ENCODE results near the gene INSIG2.

INSIG2 gene

DNA sequence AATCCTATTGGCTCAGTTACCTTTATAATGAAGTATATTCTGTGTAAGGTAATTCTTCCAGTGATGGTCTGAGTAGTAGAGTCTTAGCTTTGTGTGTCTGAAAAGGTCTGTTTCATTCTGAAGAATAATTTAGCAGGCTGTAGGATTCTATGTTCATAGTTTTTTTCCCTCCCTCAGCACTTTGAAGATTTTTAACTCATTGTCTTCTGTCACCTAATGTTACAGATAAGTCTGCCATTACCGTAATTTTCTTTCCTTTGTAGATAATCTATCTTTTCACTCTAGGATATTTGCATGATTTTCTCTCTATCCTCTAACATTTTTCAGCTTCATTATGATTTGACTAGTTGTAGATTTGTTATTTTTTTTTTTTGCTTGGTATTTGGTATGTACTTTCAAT is 22.7 kb downstream of the INSIG2 start:
- ChIA-PET CTCF (no interaction called here), POLR2A (no interaction called here)
- no CpG with 5 or more reads among the region's 1 CpG for WGBS (ENCODE audit: insufficient coverage)
- Histone ChIP-seq H3K4me1 (ENCODE audit: control extremely low read depth in 1 of 4, control insufficient read depth in 4 of 4, insufficient read depth in 4 of 4, low read length in 3 of 4) (peaks cover 0 to 18% (median 6%) of the 10 kb centered on the region in 4 experiments), H3K27me3 (replicated peaks in 2 of 5; ENCODE audit: control insufficient read depth in 4 of 5, insufficient read depth in 5 of 5, low read length in 4 of 5) (no peaks in the 10 kb centered on the region), H3K36me3 (ENCODE audit: control insufficient read depth in 4 of 4, insufficient read depth in 4 of 4, low read length in 3 of 4) (peaks cover 2 to 13% (median 5%) of the 10 kb centered on the region in 4 experiments), H3K9me3 (ENCODE audit: control extremely low read depth in 1 of 5, control insufficient read depth in 4 of 5, insufficient read depth in 2 of 5, low read depth in 1 of 5, low read length in 4 of 5) (no peaks in the 10 kb centered on the region), H3K4me3 (ENCODE audit: control insufficient read depth in 1 of 7, extremely low read depth in 1 of 7, insufficient read depth in 4 of 7, low read depth in 2 of 7, low read length in 6 of 7) (no peak overlapping the region), H3K27ac (ENCODE audit: insufficient read depth in 1 of 2, low read depth in 1 of 2, low read length in 2 of 2, poor library complexity in 1 of 2, severe bottlenecking in 2 of 2) (no peak overlapping the region)
- no peak for DNase-seq

DNA sequence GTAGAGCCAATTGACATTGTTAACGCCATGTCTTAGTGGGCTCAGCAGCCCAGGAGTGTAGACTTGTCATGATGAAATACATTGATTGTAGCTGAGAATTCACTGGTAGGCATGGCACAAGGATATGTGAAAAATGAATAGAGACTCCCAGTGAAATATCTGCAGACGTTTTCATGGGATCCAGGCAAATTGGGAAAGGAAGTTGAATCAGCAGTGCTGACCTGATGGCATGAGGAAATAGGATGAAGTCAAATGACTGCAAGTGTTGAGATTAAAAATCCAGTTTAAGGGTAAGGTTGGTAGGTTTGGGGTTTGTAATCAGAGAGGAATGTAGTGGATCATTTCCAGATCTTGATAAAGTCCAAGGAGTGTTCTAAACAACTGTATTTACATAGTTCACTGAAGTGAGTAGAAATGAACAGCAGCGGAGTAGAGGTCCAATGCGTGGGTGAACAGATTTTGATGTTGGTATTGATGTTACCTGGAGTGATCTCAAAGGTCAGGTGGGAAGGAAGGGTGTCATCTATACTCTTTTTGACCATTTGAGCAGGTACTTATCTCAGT is 24.6 kb downstream of the INSIG2 start:
- POLR2A ChIA-PET, result no interaction called here
- no peak overlapping the region for H3K4me3 ChIP-seq (ENCODE audit: control insufficient read depth in 1 of 7, extremely low read depth in 1 of 7, insufficient read depth in 4 of 7, low read depth in 2 of 7, low read length in 6 of 7)
- peaks cover 0 to 8% (median 2%) of the 10 kb centered on the region in 4 experiments for H3K4me1 ChIP-seq (ENCODE audit: control extremely low read depth in 1 of 4, control insufficient read depth in 4 of 4, insufficient read depth in 4 of 4, low read length in 3 of 4)
- no peak overlapping the region for H3K27ac ChIP-seq (ENCODE audit: insufficient read depth in 1 of 2, low read depth in 1 of 2, low read length in 2 of 2, poor library complexity in 1 of 2, severe bottlenecking in 2 of 2)
- no peaks in the 10 kb centered on the region for H3K9me3 ChIP-seq (ENCODE audit: control extremely low read depth in 1 of 5, control insufficient read depth in 4 of 5, insufficient read depth in 2 of 5, low read depth in 1 of 5, low read length in 4 of 5)
- DNase-seq, result no peak
- 95% methylated on average over 4 of the region's 4 CpGs for WGBS (ENCODE audit: insufficient coverage)
- H3K27me3 ChIP-seq (replicated peaks in 2 of 5; ENCODE audit: control insufficient read depth in 4 of 5, insufficient read depth in 5 of 5, low read length in 4 of 5), result no peaks in the 10 kb centered on the region
- H3K36me3 ChIP-seq (ENCODE audit: control insufficient read depth in 4 of 4, insufficient read depth in 4 of 4, low read length in 3 of 4), result peaks cover 2 to 13% (median 5%) of the 10 kb centered on the region in 4 experiments
- CTCF ChIA-PET, result no interaction called here

DNA sequence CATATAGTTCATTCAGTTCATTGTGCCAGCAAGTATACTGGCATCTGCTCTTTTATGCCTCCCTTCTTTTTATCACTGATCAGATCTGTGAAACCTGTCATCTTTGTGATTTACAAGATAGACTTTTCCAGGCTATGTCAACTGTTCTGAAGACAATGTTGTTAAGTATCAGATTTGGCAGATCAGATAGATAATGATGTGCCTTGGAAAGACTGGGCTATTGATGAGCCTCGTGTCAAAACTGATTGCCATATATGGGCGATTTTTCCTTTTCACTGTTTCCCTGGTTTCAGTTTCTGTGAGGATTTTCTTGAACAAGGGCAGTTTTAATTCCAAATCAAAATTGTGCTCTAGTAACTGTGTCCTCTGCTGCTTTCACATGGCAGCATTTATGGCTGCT is 26.6 kb downstream of the INSIG2 start:
- CTCF ChIA-PET, result interaction anchor here (1.4 kb wide), 1 partner anchor 10 kb away, joined by 4 read pairs; no protein-coding TSS in a partner anchor

DNA sequence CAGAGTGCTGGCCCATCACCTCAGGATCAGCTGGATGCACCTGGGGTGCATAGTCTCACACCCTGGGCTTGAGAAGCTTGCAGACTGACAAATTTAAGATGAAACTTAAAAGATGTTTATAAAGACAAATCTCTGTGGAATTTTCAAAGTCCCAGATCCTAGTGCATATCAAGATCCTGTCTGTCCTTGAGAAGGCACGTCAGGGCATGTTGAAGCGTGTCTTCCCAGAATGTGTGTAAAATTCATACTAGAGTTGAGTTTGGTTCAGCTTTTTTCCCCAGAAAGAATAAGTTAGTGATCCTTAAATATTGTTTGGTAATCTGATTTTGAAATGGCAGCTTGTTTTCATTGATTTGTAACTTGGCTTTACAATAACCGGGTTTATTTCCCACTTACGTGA is 27.5 kb downstream of the INSIG2 start:
- WGBS (ENCODE audit: insufficient coverage), result 96% methylated on average over 4 of the region's 4 CpGs
- no peak overlapping the region for H3K4me3 ChIP-seq (ENCODE audit: control insufficient read depth in 1 of 7, extremely low read depth in 1 of 7, insufficient read depth in 4 of 7, low read depth in 2 of 7, low read length in 6 of 7)
- POLR2A ChIA-PET, result no interaction called here
- no peak overlapping the region for H3K27ac ChIP-seq (ENCODE audit: insufficient read depth in 1 of 2, low read depth in 1 of 2, low read length in 2 of 2, poor library complexity in 1 of 2, severe bottlenecking in 2 of 2)
- H3K36me3 ChIP-seq (ENCODE audit: control insufficient read depth in 4 of 4, insufficient read depth in 4 of 4, low read length in 3 of 4), result peaks cover 0 to 5% (median 0%) of the 10 kb centered on the region in 4 experiments
- no peaks in the 10 kb centered on the region for H3K27me3 ChIP-seq (replicated peaks in 2 of 5; ENCODE audit: control insufficient read depth in 4 of 5, insufficient read depth in 5 of 5, low read length in 4 of 5)
- no peaks in the 10 kb centered on the region for H3K9me3 ChIP-seq (ENCODE audit: control extremely low read depth in 1 of 5, control insufficient read depth in 4 of 5, insufficient read depth in 2 of 5, low read depth in 1 of 5, low read length in 4 of 5)
- DNase-seq, result no peak
- peaks cover 4 to 29% (median 20%) of the 10 kb centered on the region in 4 experiments for H3K4me1 ChIP-seq (ENCODE audit: control extremely low read depth in 1 of 4, control insufficient read depth in 4 of 4, insufficient read depth in 4 of 4, low read length in 3 of 4)
- CTCF ChIA-PET, result no interaction called here

More for the DNA sequence above, 26.6 kb downstream of the INSIG2 start:
- no peak for DNase-seq
- POLR2A ChIA-PET, result no interaction called here
- Histone ChIP-seq H3K4me3 (ENCODE audit: control insufficient read depth in 1 of 7, extremely low read depth in 1 of 7, insufficient read depth in 4 of 7, low read depth in 2 of 7, low read length in 6 of 7) (no peak overlapping the region), H3K27me3 (replicated peaks in 2 of 5; ENCODE audit: control insufficient read depth in 4 of 5, insufficient read depth in 5 of 5, low read length in 4 of 5) (no peaks in the 10 kb centered on the region), H3K27ac (ENCODE audit: insufficient read depth in 1 of 2, low read depth in 1 of 2, low read length in 2 of 2, poor library complexity in 1 of 2, severe bottlenecking in 2 of 2) (no peak overlapping the region), H3K4me1 (ENCODE audit: control extremely low read depth in 1 of 4, control insufficient read depth in 4 of 4, insufficient read depth in 4 of 4, low read length in 3 of 4) (peaks cover 4 to 24% (median 19%) of the 10 kb centered on the region in 4 experiments), H3K9me3 (ENCODE audit: control extremely low read depth in 1 of 5, control insufficient read depth in 4 of 5, insufficient read depth in 2 of 5, low read depth in 1 of 5, low read length in 4 of 5) (no peaks in the 10 kb centered on the region), H3K36me3 (ENCODE audit: control insufficient read depth in 4 of 4, insufficient read depth in 4 of 4, low read length in 3 of 4) (peaks cover 0 to 5% (median 1%) of the 10 kb centered on the region in 4 experiments)
- 93% methylated on average over 2 of the region's 2 CpGs for WGBS (ENCODE audit: insufficient coverage)

DNA sequence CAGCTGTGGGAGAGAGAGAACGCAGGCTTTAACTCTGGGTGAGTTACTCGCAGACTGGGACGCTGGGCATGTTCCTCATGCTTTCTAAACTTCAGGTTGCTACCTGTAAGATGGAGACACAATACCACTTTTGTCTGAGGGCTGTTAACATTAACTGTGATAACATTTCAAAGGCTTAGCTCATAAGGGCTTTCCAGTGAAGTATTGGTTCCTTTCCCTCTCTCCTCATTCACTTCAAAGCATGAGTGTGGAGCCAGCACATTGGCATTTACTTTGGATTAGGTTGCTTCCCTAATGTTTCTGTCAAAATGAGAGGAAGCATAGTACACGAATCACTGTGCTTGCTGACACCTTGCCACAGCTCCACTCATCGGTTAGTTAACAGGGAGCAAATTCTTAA is 30.2 kb downstream of the INSIG2 start:
- Histone ChIP-seq H3K9me3 (ENCODE audit: control extremely low read depth in 1 of 5, control insufficient read depth in 4 of 5, insufficient read depth in 2 of 5, low read depth in 1 of 5, low read length in 4 of 5) (no peaks in the 10 kb centered on the region), H3K27ac (ENCODE audit: insufficient read depth in 1 of 2, low read depth in 1 of 2, low read length in 2 of 2, poor library complexity in 1 of 2, severe bottlenecking in 2 of 2) (no peak overlapping the region), H3K4me3 (ENCODE audit: control insufficient read depth in 1 of 7, extremely low read depth in 1 of 7, insufficient read depth in 4 of 7, low read depth in 2 of 7, low read length in 6 of 7) (peak overlapping the region in 1 of 7 experiments; percentile 40), H3K27me3 (replicated peaks in 2 of 5; ENCODE audit: control insufficient read depth in 4 of 5, insufficient read depth in 5 of 5, low read length in 4 of 5) (no peaks in the 10 kb centered on the region), H3K36me3 (ENCODE audit: control insufficient read depth in 4 of 4, insufficient read depth in 4 of 4, low read length in 3 of 4) (no peaks in the 10 kb centered on the region), H3K4me1 (ENCODE audit: control extremely low read depth in 1 of 4, control insufficient read depth in 4 of 4, insufficient read depth in 4 of 4, low read length in 3 of 4) (peaks cover 13 to 56% (median 34%) of the 10 kb centered on the region in 4 experiments)
- WGBS (ENCODE audit: insufficient coverage), result 26% methylated on average over 3 of the region's 5 CpGs
- ChIA-PET POLR2A (no interaction called here), CTCF (interaction anchor here (1.7 kb wide), 1 partner anchor 72 kb away, joined by 5 read pairs; no protein-coding TSS in a partner anchor)
- DNase-seq, result peak in 1 of 3 donors; percentile 45

DNA sequence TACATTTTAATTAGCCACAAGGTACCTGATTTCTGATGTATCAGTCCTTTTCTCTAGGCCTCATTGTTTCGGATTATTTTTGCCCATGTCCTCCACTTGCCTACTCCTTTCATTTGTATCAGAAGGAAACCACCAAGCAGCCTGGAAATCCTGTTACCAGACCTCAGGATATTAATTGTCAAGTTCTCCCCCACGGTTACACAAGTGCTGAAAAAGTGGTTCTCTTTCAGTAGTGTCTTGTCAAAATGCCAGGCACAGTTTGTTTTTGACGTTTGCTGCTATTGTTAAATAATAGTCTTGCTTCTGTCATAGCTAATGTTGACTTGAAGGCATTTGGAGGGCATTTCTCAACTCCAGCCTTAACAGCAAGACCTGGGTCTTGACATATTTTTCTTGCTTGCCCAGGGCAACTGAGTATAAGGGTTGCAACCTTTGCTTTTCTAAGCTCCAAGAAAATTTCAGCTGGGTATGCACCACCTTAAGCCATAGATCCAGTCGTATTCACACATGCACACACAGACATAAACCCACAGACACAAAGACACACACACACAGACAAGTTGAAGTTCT is 31.0 kb downstream of the INSIG2 start:
- Histone ChIP-seq H3K9me3 (ENCODE audit: control extremely low read depth in 1 of 5, control insufficient read depth in 4 of 5, insufficient read depth in 2 of 5, low read depth in 1 of 5, low read length in 4 of 5) (no peaks in the 10 kb centered on the region), H3K27me3 (replicated peaks in 2 of 5; ENCODE audit: control insufficient read depth in 4 of 5, insufficient read depth in 5 of 5, low read length in 4 of 5) (no peaks in the 10 kb centered on the region), H3K4me1 (ENCODE audit: control extremely low read depth in 1 of 4, control insufficient read depth in 4 of 4, insufficient read depth in 4 of 4, low read length in 3 of 4) (peaks cover 13 to 63% (median 38%) of the 10 kb centered on the region in 4 experiments), H3K4me3 (ENCODE audit: control insufficient read depth in 1 of 7, extremely low read depth in 1 of 7, insufficient read depth in 4 of 7, low read depth in 2 of 7, low read length in 6 of 7) (peak overlapping the region in 1 of 7 experiments; percentile 40), H3K27ac (ENCODE audit: insufficient read depth in 1 of 2, low read depth in 1 of 2, low read length in 2 of 2, poor library complexity in 1 of 2, severe bottlenecking in 2 of 2) (no peak overlapping the region), H3K36me3 (ENCODE audit: control insufficient read depth in 4 of 4, insufficient read depth in 4 of 4, low read length in 3 of 4) (no peaks in the 10 kb centered on the region)
- POLR2A ChIA-PET, result no interaction called here
- CTCF ChIA-PET, result interaction anchor here (1.7 kb wide), 1 partner anchor 73 kb away, joined by 5 read pairs; no protein-coding TSS in a partner anchor
- DNase-seq, result peak; percentile 35 to 80 (median 72)
- WGBS (ENCODE audit: insufficient coverage), result 8% methylated on average over 4 of the region's 4 CpGs

DNA sequence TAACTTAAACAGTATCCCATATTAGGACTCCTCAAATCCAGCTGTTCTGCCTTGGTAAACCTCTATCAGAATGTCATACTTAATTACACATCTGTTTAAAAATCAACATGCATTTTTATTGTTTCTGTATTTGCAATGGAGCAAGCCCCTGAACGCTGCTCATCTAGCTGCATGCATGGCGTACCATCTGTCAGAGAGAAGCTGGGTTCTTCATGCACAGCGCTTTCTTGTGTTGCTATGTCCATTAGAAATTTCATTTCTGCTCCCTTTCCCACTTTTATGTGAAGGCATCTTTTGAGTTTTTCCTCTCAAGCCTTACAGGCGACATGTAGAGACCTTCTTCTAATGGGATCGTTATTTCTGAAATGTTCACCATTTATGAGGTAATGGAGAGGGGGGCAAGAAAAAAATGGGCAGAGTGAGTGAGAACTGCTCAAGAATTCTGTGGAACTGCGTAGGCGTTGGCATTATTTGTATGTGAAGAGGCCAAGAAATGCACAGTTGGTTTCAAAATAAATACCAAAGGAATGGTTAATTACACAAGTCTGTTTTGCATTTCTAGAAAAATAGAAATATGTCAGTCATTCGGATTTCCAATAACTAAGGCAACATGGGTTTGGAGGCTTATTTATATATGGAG is 31.6 kb downstream of the INSIG2 start:
- CTCF ChIA-PET, result interaction anchor here (1.7 kb wide), 1 partner anchor 73 kb away, joined by 5 read pairs; no protein-coding TSS in a partner anchor
- H3K27me3 ChIP-seq (replicated peaks in 2 of 5; ENCODE audit: control insufficient read depth in 4 of 5, insufficient read depth in 5 of 5, low read length in 4 of 5), result no peaks in the 10 kb centered on the region
- WGBS (ENCODE audit: insufficient coverage), result 98% methylated on average over 6 of the region's 8 CpGs

More for the DNA sequence above, 31.6 kb downstream of the INSIG2 start:
- POLR2A ChIA-PET, result no interaction called here
- no peak for DNase-seq
- H3K4me1 ChIP-seq (ENCODE audit: control extremely low read depth in 1 of 4, control insufficient read depth in 4 of 4, insufficient read depth in 4 of 4, low read length in 3 of 4), result peaks cover 13 to 66% (median 41%) of the 10 kb centered on the region in 4 experiments
- no peaks in the 10 kb centered on the region for H3K36me3 ChIP-seq (ENCODE audit: control insufficient read depth in 4 of 4, insufficient read depth in 4 of 4, low read length in 3 of 4)
- no peak overlapping the region for H3K27ac ChIP-seq (ENCODE audit: insufficient read depth in 1 of 2, low read depth in 1 of 2, low read length in 2 of 2, poor library complexity in 1 of 2, severe bottlenecking in 2 of 2)
- H3K4me3 ChIP-seq (ENCODE audit: control insufficient read depth in 1 of 7, extremely low read depth in 1 of 7, insufficient read depth in 4 of 7, low read depth in 2 of 7, low read length in 6 of 7), result no peak overlapping the region
- no peaks in the 10 kb centered on the region for H3K9me3 ChIP-seq (ENCODE audit: control extremely low read depth in 1 of 5, control insufficient read depth in 4 of 5, insufficient read depth in 2 of 5, low read depth in 1 of 5, low read length in 4 of 5)
